NK-92 (cell line): ENCODE results near the gene CTNNBIP1.

Source experiments
- DNase-seq: peaks from one replicate; lab custom pipeline; 2025; ENCODE audit not compliant: unreplicated experiment; lab: John Stamatoyannopoulos, UW

Gene CTNNBIP1

DNA sequence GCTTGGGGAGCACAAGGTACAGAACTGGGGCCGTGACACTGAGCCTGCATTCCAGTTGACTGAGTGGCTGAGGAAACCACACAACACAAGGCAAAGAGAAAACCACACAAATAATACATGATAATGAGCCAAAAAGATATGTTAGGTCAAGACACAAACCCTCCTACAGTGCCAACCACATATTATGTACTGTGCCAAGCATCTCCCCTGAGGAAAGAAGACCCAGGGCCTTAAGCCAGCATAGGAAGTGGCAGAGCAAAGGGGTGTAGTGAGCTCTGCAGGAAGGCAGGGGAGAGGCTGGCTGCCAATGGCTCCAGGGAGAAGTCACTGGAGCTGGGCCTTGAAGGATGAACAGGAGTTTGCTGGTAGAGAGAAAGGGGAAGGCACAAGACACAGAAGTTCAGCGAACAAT lies 28.2 kb downstream of the CTNNBIP1 start:
- DNase-seq = no peak

DNA sequence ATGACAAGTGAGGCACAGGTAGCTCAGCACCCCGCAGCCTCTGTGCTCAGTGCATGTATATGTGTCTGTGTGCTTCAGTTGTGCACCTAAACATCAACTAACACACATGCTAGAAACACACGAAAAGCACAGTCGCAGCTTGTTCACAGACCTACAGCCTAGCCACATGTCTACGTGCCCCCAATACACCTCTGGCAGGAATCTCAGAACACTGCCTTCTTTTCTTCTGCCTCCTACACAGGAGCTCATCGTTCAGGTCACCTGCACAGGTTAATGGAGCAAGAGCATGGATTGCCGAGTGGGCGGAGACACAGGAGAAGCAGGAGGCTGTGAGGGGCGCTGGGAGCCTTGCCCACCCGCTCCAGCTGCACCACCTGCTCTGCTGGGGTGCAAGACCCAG lies 31.7 kb downstream of the CTNNBIP1 start:
- DNase-seq = no peak

- DNase-seq = no peak
Observed at GRCh38 chr1:9877962-9878361, 32.1 kb downstream of the CTNNBIP1 start.

DNA sequence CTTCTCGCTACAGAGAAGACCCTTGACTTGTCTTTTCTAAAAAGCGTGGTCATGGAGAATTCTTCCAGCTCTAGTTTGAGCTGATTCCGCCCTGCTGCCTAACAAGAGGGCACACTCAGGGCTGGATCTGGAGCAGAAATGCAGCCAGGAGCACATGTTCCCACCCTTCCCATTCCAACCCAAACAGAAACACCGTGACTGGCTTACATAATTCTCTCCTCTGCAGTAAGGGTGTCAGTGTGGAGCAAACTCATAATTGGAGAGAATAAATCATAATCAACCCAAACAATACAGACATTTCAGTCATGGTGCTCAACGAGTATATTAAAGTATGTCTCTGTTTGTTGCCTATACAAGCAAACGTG lies 34.5 kb downstream of the CTNNBIP1 start:
- no peak for DNase-seq

DNA sequence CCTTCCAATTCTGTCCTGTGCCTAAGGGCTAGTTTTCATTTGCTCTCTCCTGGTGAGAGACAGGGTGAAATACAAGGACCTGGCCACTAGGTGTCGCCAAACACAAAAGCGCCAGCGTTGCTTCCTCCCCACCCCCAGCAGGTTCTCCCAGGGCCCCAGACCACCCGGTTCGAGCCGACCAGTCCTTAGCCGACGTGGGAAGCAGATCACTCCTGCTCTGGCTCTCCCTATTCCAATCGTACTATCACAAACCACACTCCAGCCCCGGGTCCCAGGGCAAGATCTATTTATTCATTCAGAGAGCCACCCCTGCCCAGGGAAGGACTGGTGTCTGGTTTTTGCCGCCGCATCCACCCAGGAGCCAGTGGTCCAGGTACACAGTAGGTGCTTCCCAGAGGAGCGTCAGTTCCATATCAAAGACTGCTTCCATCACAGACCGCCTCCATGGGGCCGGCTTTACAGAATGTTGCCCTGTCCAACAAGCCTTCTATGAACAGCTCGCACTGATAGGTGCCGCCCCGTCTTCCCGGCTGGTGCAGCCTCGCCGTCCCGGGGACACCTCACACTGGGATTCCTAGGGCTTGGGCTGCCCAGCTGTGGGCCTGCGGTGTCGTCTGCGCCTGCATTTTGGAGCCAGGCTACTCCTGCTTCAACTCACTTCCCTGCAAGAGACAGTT lies 35.0 kb downstream of the CTNNBIP1 start:
- no peak for DNase-seq

DNA sequence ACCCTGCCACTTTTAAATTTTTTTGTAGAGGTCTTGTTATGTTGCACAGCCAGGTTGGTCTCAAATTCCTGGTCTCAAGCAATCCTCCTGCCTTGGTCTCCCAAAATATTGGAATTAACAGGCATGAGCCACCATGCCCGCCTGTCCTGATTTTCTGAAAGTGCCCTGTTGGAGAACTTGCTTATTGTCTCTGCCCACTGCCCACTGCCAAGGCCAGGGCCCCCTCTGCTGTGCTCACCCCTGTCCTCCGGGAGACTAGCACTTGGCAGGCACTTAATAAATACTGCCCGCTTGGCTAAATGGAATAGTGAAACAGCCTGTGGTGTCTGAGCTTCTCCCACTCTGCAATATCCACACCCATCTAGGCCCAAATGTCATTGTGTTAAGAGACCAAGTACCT lies 35.7 kb downstream of the CTNNBIP1 start:
- no peak for DNase-seq

DNA sequence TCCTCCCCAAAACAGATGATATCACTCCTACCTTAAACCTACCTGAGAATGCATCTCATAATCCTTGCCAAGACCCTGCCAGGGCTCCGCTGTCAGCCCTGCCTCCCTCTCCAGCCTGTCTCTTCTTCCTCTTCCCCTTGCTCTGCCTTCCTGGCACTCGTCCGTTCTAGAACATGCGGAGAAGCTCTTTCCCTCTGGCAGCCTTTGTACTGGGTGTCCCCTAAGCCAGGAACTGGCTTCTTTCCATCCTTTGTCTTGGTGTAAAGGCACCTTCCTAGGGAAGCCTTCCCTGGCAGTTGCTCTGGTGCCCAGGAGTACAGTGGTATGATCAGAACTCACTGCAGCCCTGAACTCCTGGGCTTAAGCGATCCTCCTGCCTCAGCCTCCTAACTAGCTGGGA lies 36.1 kb downstream of the CTNNBIP1 start:
- DNase-seq = no peak

- no peak for DNase-seq
Observed at GRCh38 chr1:9873385-9873784, 36.7 kb downstream of the CTNNBIP1 start.

- no peak for DNase-seq
Observed at GRCh38 chr1:9872430-9873165, 37.5 kb downstream of the CTNNBIP1 start.

DNA sequence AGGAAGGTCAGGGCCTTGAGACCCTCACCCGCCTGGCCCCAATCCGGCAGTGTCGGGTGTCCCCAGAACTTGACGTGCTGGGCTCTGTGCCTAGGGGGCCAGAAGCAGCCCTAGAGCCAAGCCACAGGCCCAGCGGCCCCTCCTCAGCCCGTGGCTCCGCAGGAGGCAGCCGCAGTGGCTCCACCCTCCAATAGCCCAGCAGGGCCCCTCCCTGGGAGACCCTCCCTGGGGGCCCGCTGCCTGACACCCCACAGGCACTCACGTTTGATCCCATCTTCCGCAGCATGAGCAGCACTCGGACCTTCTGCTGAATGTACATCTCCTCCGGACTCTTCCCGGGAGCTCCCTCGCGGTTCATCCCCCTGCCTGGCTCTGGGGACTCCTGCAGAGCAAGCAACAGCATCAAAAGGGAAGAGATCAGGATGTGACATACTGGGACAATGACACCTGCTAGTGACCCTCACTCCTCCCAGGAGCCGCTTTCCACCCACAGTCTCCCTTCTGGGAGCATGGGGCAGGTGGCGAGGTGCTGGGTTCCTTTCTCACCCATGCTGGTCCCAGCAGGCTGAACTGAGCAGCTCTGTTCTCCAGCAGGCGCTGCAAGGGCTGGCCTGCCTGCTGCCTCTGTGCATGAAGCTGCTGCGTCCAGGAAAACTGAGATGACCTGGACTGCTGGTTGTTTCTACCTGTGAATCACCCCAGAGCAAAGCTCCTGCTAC lies 38.2 kb downstream of the CTNNBIP1 start:
- no peak for DNase-seq

GRCh38 chr1:9871021-9871420 lies 39.0 kb downstream of the CTNNBIP1 start:
- DNase-seq = no peak

- no peak for DNase-seq
Observed at GRCh38 chr1:9870572-9870971, 39.5 kb downstream of the CTNNBIP1 start.

DNA sequence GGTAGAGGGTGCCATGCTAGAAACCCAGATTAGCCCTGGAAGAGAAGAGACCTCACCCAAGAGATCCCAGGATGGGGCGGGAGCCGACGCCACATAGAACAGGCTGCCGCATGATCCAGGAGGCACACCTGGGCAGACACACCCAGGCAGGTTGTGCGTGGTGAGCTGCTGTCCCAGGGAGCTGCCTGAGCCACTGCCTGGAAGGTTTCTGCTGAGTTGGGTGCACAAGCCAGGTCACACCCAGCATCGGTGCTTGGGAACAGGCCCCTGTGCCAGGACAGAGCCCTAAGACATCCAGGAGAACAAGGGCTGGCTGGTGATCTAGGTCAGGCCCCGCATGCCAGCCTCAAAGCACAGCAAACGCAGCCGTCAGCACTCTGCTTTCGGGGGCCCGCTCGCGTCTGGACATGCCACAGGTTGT lies 40.2 kb downstream of the CTNNBIP1 start:
- no peak for DNase-seq

GRCh38 chr1:9868244-9868590 lies 41.9 kb downstream of the CTNNBIP1 start:
- no peak for DNase-seq

DNA sequence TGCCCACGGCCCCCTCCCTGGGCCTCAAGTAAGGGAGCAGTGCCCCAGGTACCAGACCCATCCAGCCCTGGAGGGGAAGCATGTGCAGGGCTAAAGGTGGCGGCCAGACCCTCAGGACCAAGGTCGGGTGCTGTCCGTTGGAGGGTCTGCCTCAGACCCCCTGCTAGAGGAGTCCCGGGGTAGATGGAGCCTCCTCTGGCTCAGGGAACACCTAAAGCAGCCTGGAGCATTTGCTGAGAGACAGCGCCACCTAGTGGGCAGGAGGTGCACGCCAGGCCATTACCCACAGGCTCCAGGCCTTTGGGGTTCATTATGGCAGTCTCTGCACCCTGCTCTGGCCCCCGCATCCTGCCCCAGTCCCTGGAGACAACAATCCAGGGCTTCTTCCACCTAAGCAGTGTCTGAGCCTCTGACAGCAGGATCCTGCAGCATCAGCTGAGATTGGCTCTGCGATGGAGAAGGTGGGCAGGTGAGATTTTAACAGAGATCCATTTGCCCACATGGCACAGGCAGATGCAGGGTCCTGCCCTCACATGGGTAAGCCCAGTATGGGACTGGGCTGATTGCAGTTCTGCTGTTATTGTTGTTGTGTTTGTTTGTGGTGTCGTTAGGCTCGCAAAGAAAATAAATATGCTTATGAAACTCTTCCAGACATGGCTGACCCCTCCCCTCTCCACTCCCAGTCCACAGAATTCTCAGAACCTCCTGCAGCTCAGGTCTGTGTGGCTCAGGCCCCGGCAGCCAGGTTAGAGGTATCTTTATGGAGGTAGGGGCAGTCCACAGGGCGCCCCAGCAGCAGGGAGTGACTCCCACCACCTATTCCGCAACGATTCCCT lies 42.4 kb downstream of the CTNNBIP1 start:
- DNase-seq = peak; percentile 26

GRCh38 chr1:9866836-9867235 lies 43.2 kb downstream of the CTNNBIP1 start:
- DNase-seq = no peak

DNA sequence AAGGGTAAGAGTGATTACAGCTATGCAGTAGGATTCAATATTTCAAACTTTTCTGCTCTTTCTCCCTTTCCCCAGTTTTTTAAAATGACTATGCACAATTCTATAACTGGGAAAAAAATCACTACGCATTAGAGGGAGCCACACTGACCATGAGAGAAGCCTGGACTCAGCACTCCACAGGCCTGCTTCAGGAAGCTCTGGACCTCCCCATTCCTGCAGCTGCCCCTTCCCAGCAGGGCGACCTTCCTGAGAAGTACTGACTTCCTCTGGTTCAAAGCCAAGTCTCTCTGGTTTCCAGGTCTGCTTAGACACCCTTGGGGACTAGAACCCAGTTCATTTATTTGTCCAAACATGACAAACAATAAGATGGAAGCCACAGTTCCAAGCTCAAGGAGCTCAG lies 44.3 kb downstream of the CTNNBIP1 start:
- DNase-seq = no peak

- no peak for DNase-seq
Observed at GRCh38 chr1:9863371-9863770, 46.7 kb downstream of the CTNNBIP1 start.

GRCh38 chr1:9861360-9861759 lies 48.7 kb downstream of the CTNNBIP1 start:
- no peak for DNase-seq

DNA sequence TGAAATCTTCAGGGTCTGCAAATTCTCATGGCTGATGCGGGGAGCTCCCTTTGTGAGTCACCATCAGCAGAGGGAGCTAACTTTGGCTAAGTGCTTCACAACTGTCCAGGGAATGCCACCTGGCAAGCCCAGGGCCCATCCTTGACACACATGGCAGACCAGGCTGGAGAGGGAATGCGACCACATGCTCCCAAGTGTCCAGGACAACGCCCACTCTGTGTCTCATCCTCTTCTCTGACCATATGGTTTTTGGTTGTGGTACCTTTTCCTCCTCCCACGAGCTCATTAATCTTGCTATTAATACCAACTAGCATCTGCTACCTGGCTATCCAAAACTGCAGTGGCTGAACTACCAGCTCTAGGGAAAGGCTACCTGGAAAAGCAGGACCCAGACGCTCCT lies 49.2 kb downstream of the CTNNBIP1 start:
- no peak for DNase-seq

- no peak for DNase-seq
Observed at GRCh38 chr1:9859281-9860014, 50.6 kb downstream of the CTNNBIP1 start.
